ENCODE data around the gene TRAF5. TPM values are rescaled to one million over a fixed set of nuclear protein-coding genes. Genes with fewer than 3 reads are reported as not detected.
"Not testable (repeated sequence)": the region's sequence is repeated elsewhere in the genome, so short reads cannot be mapped to it uniquely, and the experiment has no call there.

TRAF5 gene
- total RNA-seq, 1 donor from 2014 or later = 4.5 TPM

DNA sequence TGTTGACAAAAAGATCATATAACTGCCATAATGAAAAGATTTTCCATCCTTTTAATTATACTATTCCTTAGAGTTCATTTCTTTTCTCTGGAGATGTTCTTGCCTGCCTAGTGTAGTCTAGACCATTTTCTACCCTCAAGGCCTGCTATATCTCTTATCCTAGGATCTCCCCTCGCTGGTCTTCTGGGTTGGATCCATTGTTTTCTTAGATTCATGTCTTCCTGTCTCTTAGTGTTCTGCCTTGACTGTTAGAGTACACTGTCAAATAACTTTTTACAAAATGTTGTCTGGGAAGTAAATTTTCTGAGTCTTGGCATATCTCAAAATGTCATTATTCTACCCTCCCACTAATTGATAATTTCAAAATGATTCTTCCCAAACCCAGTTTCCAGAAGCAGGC lies 66.6 kb downstream of the TRAF5 start:
- Mint-ChIP-seq H3K36me3 (ENCODE audit: insufficient read depth) (peaks cover 12% of the 10 kb centered on the region), H3K27ac (no peak overlapping the region), H3K27me3 (peaks cover 1% of the 10 kb centered on the region), H3K4me1 (ENCODE audit: low read depth) (no peaks in the 10 kb centered on the region), H3K4me3 (ENCODE audit: low read depth) (no peak overlapping the region), H3K9me3 (ENCODE audit: low read depth) (no peaks in the 10 kb centered on the region)
- TF ChIP-seq, protein P1, sequence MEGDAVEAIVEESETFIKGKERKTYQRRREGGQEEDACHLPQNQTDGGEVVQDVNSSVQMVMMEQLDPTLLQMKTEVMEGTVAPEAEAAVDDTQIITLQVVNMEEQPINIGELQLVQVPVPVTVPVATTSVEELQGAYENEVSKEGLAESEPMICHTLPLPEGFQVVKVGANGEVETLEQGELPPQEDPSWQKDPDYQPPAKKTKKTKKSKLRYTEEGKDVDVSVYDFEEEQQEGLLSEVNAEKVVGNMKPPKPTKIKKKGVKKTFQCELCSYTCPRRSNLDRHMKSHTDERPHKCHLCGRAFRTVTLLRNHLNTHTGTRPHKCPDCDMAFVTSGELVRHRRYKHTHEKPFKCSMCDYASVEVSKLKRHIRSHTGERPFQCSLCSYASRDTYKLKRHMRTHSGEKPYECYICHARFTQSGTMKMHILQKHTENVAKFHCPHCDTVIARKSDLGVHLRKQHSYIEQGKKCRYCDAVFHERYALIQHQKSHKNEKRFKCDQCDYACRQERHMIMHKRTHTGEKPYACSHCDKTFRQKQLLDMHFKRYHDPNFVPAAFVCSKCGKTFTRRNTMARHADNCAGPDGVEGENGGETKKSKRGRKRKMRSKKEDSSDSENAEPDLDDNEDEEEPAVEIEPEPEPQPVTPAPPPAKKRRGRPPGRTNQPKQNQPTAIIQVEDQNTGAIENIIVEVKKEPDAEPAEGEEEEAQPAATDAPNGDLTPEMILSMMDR (IDR thresholded peaks at IDR 0.05; ENCODE audit: unreplicated experiment) = no peak
- DNase-seq (ENCODE audit: low spot score, unreplicated experiment) = no peak

DNA sequence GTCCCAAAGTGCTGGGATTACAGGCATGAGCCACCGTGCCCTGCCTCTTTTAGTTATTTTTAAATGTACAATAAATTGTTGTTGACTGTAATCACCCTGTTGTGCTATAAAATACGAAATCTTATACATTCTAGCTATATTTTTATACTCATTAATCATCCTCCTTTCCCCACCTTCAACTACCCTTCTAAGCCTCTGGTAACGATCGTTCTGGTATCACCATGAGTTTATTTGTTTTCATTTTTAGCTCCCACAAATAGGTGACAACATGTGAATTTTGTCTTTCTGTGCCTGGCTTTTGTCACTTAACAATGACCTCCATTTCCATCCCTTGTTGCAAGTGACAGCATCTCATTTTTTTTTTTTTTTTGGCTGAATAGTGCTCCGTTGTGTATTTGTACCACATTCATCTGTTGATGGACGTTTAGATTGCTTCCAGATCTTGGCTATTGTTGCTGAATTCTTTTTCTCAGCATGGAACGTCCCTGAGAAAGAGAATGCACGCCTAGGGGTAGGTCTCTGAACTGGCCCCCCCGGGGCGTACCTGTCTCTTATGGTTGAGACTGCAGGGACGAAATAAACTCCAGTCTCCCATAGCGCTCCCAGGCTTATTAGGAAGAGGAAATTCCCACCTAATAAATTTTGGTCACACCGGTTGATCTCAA lies 71.8 kb downstream of the TRAF5 start:
- not testable (repeated sequence) for H3K9me3 Mint-ChIP-seq (ENCODE audit: low read depth); H3K27ac Mint-ChIP-seq; H3K4me3 Mint-ChIP-seq (ENCODE audit: low read depth); DNase-seq (ENCODE audit: low spot score, unreplicated experiment)
- peaks cover 12% of the 10 kb centered on the region for H3K4me1 Mint-ChIP-seq (ENCODE audit: low read depth)
- peaks cover 25% of the 10 kb centered on the region for H3K36me3 Mint-ChIP-seq (ENCODE audit: insufficient read depth)
- peaks cover 20% of the 10 kb centered on the region for H3K27me3 Mint-ChIP-seq

DNA sequence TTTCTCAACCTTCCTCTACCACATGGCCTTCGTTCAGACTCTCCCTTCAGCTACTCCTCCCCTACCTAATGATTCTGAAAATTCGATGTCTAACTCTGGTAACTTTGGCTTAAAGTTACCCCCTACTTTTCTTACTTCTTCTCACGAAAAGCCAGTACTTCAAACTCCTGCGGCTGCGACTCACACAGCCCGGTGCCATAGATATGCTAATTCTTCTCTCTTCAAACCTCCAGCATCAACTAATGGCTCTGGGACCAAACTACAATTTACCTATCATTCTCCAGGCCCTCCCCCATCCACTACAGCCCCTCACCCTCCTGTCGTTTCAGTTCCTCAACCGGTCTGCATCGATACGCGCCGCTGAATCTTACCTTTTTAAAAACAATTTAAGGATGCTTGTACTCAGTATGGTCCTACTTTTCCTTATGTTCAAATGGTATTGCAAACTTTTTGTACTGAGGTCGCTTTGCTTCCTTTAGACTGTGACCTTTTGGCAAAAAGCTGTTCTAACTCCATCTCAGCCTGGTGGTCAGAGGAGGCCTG lies 73.3 kb downstream of the TRAF5 start:
- not testable (repeated sequence) for DNase-seq (ENCODE audit: low spot score, unreplicated experiment)
- peaks cover 12% of the 10 kb centered on the region for H3K4me1 Mint-ChIP-seq (ENCODE audit: low read depth)

DNA sequence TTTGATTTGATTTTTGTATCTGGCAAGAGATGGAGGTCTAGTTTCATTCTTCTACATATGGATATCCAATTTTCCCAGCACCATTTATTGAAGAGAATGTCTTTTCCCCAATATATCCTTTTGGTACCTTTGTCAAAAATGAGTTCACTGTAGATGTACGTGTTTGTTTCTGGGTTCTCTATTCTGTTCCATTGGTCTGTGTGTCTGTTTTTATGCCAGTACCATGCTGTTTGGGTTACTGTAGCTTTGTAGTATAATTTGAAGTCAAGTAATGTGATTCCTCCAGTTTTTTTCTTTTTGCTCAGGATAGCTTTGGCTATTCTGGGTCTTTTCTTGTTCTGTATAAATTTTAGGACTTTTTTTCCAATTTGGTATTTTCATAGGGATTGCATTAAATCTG lies 75.1 kb downstream of the TRAF5 start:
- Mint-ChIP-seq H3K4me1 (ENCODE audit: low read depth) (peaks cover 12% of the 10 kb centered on the region), H3K27me3 (peaks cover 20% of the 10 kb centered on the region), H3K9me3 (ENCODE audit: low read depth) (peaks cover 18% of the 10 kb centered on the region), H3K36me3 (ENCODE audit: insufficient read depth) (peaks cover 31% of the 10 kb centered on the region)
- H3K27ac Mint-ChIP-seq; H3K4me3 Mint-ChIP-seq (ENCODE audit: low read depth); DNase-seq (ENCODE audit: low spot score, unreplicated experiment): not testable (repeated sequence)

More for the DNA sequence above, 73.3 kb downstream of the TRAF5 start:
- not testable (repeated sequence) for H3K9me3 Mint-ChIP-seq (ENCODE audit: low read depth); H3K4me3 Mint-ChIP-seq (ENCODE audit: low read depth); H3K27ac Mint-ChIP-seq
- H3K27me3 Mint-ChIP-seq = peaks cover 20% of the 10 kb centered on the region
- H3K36me3 Mint-ChIP-seq (ENCODE audit: insufficient read depth) = peaks cover 26% of the 10 kb centered on the region

DNA sequence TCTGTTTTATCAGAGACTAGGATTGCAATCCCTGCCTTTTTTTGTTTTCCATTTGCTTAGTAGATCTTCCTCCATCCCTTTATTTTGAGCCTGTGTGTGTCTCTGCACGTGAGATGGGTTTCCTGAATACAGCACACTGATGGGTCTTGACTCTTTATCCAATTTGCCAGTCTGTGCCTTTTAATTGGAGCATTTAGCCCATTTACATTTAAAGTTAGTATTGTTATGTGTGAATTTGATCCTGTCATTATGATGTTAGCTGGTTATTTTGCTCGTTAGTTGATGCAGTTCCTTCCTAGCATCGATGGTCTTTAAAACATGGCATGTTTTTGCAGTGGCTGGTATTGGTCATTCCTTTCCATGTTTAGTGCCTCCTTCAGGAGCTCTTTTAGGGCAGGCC lies 79.5 kb downstream of the TRAF5 start:
- H3K4me3 Mint-ChIP-seq (ENCODE audit: low read depth); H3K4me1 Mint-ChIP-seq (ENCODE audit: low read depth); H3K27me3 Mint-ChIP-seq; H3K27ac Mint-ChIP-seq; DNase-seq (ENCODE audit: low spot score, unreplicated experiment): not testable (repeated sequence)
- Mint-ChIP-seq H3K36me3 (ENCODE audit: insufficient read depth) (peaks cover 36% of the 10 kb centered on the region), H3K9me3 (ENCODE audit: low read depth) (peaks cover 31% of the 10 kb centered on the region)

DNA sequence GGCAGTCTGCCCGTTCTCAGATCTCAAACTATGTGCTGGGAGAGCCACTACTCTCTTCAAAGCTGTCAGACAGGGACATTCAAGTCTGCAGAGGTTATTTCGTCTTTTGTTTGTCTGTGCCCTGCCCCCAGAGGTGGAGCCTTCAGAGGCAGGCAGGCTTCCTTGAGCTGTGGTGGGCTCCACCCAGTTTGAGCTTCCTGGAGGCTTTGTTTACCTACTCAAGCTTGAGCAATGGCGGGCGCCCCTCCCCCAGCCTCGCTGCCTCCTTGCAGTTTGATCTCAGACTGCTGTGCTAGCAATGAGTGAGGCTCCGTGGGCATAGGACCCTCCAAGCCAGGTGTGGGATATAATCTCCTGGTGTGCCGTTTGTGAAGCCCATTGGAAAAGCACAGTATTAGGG lies 81.1 kb downstream of the TRAF5 start:
- not testable (repeated sequence) for H3K27ac Mint-ChIP-seq; H3K4me1 Mint-ChIP-seq (ENCODE audit: low read depth); DNase-seq (ENCODE audit: low spot score, unreplicated experiment); H3K27me3 Mint-ChIP-seq; H3K4me3 Mint-ChIP-seq (ENCODE audit: low read depth)
- H3K9me3 Mint-ChIP-seq (ENCODE audit: low read depth) = peaks cover 22% of the 10 kb centered on the region
- peaks cover 26% of the 10 kb centered on the region for H3K36me3 Mint-ChIP-seq (ENCODE audit: insufficient read depth)

DNA sequence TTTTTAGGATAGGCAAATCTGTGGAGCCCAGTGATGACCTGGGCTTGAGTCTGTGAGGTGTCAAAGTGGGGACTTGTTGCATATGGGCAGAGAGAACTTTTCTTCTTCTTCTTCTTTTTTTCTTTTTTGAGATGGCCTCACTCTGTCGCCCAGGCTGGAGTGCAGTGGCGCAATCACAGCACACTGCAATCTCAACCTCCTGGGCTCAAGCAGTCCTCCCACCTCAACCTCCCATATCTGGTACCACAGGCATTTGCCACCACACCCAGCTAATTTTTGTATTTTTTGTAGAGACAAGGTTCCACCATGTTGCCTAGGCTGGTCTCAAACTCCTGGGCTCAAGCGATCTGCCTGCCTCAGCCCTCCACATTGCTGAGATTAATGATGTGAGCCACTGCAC lies 85.0 kb downstream of the TRAF5 start:
- Mint-ChIP-seq H3K4me1 (ENCODE audit: low read depth) (no peaks in the 10 kb centered on the region), H3K36me3 (ENCODE audit: insufficient read depth) (peaks cover 14% of the 10 kb centered on the region), H3K27me3 (no peaks in the 10 kb centered on the region), H3K4me3 (ENCODE audit: low read depth) (no peak overlapping the region), H3K9me3 (ENCODE audit: low read depth) (peaks cover 23% of the 10 kb centered on the region), H3K27ac (no peak overlapping the region)
- TF ChIP-seq, protein P1 (IDR thresholded peaks at IDR 0.05; ENCODE audit: unreplicated experiment) = no peak
- no peak for DNase-seq (ENCODE audit: low spot score, unreplicated experiment)

DNA sequence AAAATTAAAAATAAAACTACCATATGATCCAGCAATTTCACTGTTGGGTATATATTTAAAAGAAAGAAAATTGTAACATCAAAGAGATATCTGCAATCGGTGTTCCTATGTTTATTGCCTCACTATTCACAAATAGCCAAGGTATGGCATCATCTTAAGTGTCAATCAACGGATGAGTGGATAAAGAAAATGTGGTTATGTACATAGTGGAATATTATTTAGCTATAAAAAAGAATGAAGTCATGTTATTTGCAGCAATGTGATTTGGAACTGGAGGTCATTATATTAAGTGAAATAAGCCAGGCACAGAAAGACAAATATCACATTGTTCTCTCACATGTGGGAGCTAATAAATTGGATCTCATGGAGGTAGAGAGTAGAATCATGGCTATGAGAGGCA lies 89.1 kb downstream of the TRAF5 start:
- H3K27ac Mint-ChIP-seq = peak overlapping the region; percentile 67
- peaks cover 9% of the 10 kb centered on the region for H3K9me3 Mint-ChIP-seq (ENCODE audit: low read depth)
- H3K4me3 Mint-ChIP-seq (ENCODE audit: low read depth) = peak overlapping the region; percentile 63
- no peaks in the 10 kb centered on the region for H3K27me3 Mint-ChIP-seq
- TF ChIP-seq, protein P1 (IDR thresholded peaks at IDR 0.05; ENCODE audit: unreplicated experiment) = no peak
- no peak for DNase-seq (ENCODE audit: low spot score, unreplicated experiment)
- peaks cover 1% of the 10 kb centered on the region for H3K36me3 Mint-ChIP-seq (ENCODE audit: insufficient read depth)
- H3K4me1 Mint-ChIP-seq (ENCODE audit: low read depth) = peaks cover 2% of the 10 kb centered on the region

All from progenitor cell of endocrine pancreas (in vitro differentiated cells).